CD4-positive, alpha-beta T cell treated with Interleukin-10 for 1 hour (primary cell): ENCODE measurements around the gene RNF17.
"Not testable (repeated sequence)": the region's sequence is repeated elsewhere in the genome, so short reads cannot be mapped to it uniquely, and the experiment has no call there.

ENCODE experiments used
- DNase-seq: peaks from one replicate; pipeline ENCODE4 v3.0.0-alpha.2; 2020

RNF17 gene

GRCh38 chr13:24742977-24743376 lies 21.0 kb upstream of the RNF17 start:
- DNase-seq = no peak

GRCh38 chr13:24744247-24744646 lies 19.7 kb upstream of the RNF17 start:
- no peak for DNase-seq

GRCh38 chr13:24745516-24745860 lies 18.5 kb upstream of the RNF17 start:
- DNase-seq = no peak

GRCh38 chr13:24745861-24746617 lies 17.9 kb upstream of the RNF17 start:
- DNase-seq = no peak

- no peak for DNase-seq
These were observed 17.2 kb upstream of the RNF17 start for GRCh38 chr13:24746618-24747247.

- no peak for DNase-seq
These were observed 16.5 kb upstream of the RNF17 start for GRCh38 chr13:24747248-24748060.

GRCh38 chr13:24748061-24748400 lies 15.9 kb upstream of the RNF17 start:
- DNase-seq = no peak

GRCh38 chr13:24759197-24759596 lies 4.8 kb upstream of the RNF17 start:
- no peak for DNase-seq

- DNase-seq = no peak
These were observed 284 bp downstream of the RNF17 start for GRCh38 chr13:24764276-24764630.

GRCh38 chr13:24777171-24777570 lies 13.2 kb downstream of the RNF17 start:
- no peak for DNase-seq

- no peak for DNase-seq
These were observed 20.4 kb downstream of the RNF17 start for GRCh38 chr13:24784319-24784718.

GRCh38 chr13:24788538-24788937 lies 24.6 kb downstream of the RNF17 start:
- no peak for DNase-seq

GRCh38 chr13:24802074-24802473 lies 38.1 kb downstream of the RNF17 start:
- no peak for DNase-seq

- DNase-seq = no peak
These were observed 57.2 kb downstream of the RNF17 start for GRCh38 chr13:24821207-24821606.

GRCh38 chr13:24822640-24823039 lies 58.7 kb downstream of the RNF17 start:
- DNase-seq = no peak

GRCh38 chr13:24823122-24823710 lies 59.2 kb downstream of the RNF17 start:
- not testable (repeated sequence) for DNase-seq

- no peak for DNase-seq
These were observed 63.8 kb downstream of the RNF17 start for GRCh38 chr13:24827799-24828198.

- no peak for DNase-seq
These were observed 71.0 kb downstream of the RNF17 start for GRCh38 chr13:24834902-24835510.

GRCh38 chr13:24837528-24837927 lies 73.6 kb downstream of the RNF17 start:
- DNase-seq = not testable (repeated sequence)

GRCh38 chr13:24842549-24843274 lies 78.7 kb downstream of the RNF17 start:
- no peak for DNase-seq

- DNase-seq = no peak
These were observed 87.6 kb downstream of the RNF17 start for GRCh38 chr13:24851546-24851945.

GRCh38 chr13:24854311-24854710 lies 90.3 kb downstream of the RNF17 start:
- DNase-seq = no peak

- DNase-seq = no peak
These were observed 95.0 kb downstream of the RNF17 start for GRCh38 chr13:24858953-24859352.
